Stimulated activated CD4-positive, alpha-beta T cell treated with anti-CD3 and anti-CD28 coated beads, Interleukin-4, amount 100 ng/mL, for 24 hours (primary cell): ENCODE results near the gene CREB3L2.
"Not testable (repeated sequence)": the region's sequence is repeated elsewhere in the genome, so short reads cannot be mapped to it uniquely, and the experiment has no call there.

Experiments
- DNase-seq: peaks from one replicate; pipeline ENCODE4 v3.0.0-alpha.2; 2020

Gene CREB3L2

GRCh38 chr7:137867289-137867688 is 134.6 kb downstream of the CREB3L2 start:
- DNase-seq = no peak

GRCh38 chr7:137865764-137866163 is 136.1 kb downstream of the CREB3L2 start:
- no peak for DNase-seq

GRCh38 chr7:137862964-137863363 is 138.9 kb downstream of the CREB3L2 start:
- no peak for DNase-seq

GRCh38 chr7:137862358-137862757 is 139.5 kb downstream of the CREB3L2 start:
- DNase-seq = no peak

DNA sequence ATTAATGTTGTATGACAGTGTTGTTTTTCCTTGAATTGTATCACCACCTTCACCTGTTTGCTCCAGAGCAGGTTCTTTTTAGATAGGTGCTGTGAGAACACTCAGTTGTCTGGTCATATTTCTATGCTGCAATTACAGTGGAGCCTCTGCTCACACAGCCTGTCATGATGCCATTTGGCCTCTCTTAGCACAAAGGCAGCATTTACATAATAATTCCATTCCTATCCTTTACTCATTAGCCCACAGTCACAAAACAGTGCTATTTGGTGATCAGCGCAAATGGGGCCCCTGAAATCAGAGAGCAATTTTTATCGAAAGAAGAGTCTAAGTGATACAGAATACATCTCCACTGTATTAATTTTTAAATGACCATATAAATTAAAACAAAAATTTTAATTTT is 141.3 kb downstream of the CREB3L2 start:
- DNase-seq = no peak

DNA sequence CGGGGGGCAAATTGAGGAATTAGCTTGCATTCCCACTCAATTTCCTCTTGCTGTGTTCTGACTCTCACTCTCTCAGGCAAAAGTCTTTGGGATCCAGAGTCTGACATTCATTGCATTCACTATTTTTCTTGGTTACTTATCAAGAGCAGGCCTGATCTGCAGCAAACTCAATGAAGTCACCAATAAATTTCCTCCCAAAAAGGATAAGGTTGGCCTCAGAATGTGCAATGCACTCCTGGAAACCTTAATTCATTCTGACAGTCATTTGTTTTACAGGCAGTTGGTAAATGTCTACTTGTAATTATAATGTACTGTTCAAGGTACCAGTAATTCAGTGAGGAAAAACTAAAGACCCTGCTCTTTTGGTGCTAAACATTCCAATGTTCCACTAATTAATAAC is 148.8 kb downstream of the CREB3L2 start:
- DNase-seq = no peak

DNA sequence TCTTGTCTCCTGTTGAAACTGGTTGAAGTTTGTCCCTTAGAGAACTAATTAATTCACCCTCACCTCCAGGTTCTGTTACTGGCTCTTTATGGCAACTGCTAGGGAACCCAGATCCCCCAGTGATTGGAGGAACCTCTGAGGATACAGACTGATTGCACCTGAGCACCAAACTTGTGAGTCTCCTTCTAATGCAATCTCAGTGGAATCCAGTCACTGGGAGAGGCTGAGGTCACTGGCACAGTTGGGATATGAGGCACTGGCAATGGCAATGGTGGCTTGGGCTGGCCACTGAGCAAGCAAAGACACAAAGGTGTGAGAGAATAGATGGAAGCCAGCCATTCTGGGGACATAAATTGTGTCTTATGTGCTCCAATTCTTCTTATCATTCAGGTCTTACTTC is 149.8 kb downstream of the CREB3L2 start:
- DNase-seq = no peak

GRCh38 chr7:137850972-137851945 is 150.6 kb downstream of the CREB3L2 start:
- DNase-seq = no peak

DNA sequence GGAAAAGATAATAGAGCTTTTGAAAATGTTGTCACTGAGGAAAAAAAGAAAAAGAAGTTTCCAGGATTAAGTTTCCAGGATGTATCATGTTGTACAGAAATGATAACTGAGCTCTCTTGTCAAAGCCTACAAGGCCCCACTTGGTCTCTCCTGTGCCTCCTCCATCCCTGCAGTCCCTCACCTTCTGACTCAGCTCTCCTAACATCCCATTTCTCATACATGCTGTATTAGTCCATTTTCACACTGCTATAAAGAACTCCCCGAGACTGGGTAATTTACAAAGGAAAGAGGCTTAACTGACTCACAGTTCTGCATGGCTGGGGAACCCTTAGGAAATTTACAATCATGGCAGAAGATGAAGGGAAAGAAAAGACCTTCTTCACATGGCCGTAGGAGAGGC is 151.3 kb downstream of the CREB3L2 start:
- DNase-seq = no peak

- DNase-seq = no peak
Observed at GRCh38 chr7:137848095-137848494, 153.8 kb downstream of the CREB3L2 start.

- no peak for DNase-seq
Observed at GRCh38 chr7:137847568-137848050, 154.3 kb downstream of the CREB3L2 start.

GRCh38 chr7:137846827-137847567 is 154.9 kb downstream of the CREB3L2 start, which contains the start of gene DGKI:
Gene DGKI, minus strand, starts transcription at chr7:137846974.
- DNase-seq = no peak

- no peak for DNase-seq
Observed at GRCh38 chr7:137846549-137846826, 155.4 kb downstream of the CREB3L2 start.

GRCh38 chr7:137844677-137845425 is 157.0 kb downstream of the CREB3L2 start:
- DNase-seq = no peak

DNA sequence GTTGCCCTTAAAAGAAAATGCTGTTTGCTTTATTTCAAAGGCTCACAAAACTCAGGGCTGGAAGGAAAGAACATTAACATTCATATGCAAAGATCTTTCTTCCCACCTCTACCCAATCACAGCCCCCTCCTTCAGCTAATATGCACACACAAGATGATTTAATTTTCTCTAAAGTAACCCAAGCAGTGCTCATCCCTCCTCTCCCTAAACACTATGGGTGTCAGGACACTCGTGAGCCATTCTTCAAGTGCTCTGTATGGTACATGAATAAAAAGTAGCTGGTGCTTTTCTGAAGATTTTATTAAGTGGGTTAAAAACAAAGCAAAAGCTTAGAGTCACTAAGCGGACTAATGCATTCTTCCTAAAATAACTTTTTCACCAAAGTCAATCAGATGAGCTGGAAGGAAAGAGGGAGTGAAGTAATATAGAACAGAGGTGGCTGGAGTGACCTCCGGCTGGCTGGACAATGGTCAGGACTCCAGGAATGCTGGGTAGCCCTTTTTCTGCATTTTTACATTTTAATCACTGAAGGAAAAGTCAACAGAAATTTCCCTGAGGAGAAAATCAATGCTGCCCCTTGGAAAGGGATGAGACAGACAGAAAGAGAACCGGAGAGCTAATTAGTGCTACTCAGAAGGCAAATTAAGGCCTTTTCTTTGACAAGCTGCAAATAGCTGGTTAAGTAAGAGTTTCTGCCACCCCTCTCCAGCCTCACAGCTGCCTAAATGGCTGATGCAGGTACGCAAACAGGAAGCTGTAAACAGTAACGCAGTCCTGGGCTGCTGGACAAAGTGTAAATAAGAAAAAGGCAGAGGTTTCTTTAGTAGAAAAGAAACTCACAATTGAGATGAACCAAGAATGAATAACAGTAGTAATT is 161.7 kb downstream of the CREB3L2 start:
- DNase-seq = no peak

DNA sequence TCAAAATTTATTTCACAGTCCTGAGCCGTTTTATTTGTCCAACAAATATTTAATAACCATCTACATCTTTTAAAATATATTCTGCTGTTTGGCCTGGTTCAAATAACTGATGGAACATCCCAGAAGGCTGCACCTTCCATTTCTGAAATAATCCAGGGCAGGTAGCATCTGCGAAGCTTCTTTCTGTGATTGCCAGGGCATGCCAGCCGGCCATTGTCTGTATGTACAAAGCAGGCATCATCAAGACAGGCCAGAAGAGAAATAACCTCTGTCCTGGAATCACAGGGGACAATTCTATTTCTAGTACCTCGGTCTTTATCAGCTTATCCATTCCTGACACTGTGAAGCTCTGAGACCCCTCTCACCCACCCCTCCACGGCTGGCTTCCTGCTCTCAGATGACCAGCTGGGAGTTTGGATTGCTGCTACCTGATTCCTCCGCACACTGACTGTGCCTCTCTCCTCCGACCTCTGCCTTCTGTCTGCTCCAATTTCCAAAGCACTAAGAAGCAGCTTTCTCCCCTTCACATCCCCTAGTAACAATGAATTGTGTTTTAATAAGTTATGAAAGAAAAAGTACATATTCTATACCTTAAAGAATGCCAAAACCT is 163.1 kb downstream of the CREB3L2 start:
- no peak for DNase-seq

DNA sequence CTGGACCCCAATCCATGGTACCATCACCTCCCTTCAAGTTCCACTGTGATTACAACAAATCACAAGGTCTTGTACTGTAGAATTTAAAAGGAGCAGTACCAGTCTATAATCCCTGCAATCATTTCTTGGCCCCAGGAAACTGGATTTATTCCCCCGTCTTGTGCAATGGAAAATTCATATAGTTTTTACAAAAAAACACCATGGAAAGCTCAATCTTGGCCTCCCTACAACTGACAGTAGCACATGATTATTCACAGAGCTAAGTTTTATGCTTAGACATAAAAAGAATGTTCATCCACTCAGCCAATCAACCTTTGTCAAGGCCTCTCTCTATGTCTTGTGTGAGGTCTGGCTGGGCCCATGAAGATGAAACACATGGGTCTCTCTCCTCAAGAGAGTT is 165.3 kb downstream of the CREB3L2 start:
- no peak for DNase-seq

DNA sequence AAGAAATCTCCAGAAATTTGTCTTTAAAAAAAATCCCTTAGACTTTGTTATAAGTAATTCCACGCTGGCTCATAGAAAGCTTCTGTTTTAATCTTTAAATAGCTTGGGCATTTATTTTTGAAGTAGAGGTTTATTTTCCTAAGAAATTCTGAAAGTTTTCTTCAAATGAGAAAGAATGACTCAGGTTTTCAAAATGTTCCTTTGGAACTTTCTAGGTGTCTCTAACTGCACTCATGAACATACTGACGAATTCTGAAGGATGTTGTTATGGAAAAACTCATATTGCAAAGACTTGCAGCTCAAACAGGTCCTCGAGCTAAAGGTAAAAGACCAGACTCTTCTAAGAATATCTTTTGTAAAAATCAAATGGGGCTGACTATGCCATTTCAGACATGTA is 165.8 kb downstream of the CREB3L2 start:
- no peak for DNase-seq

- DNase-seq = no peak
Observed at GRCh38 chr7:137835486-137836112, 166.3 kb downstream of the CREB3L2 start.

GRCh38 chr7:137834552-137834951 is 167.3 kb downstream of the CREB3L2 start:
- no peak for DNase-seq

GRCh38 chr7:137832990-137833389 is 168.9 kb downstream of the CREB3L2 start:
- not testable (repeated sequence) for DNase-seq
